GM21576 (cell line): ENCODE data around the gene TBC1D13.

Experiments
- ATAC-seq: cut with Tn5 transposase; IDR thresholded peaks from one replicate; pipeline ENCODE4 v1.9.1; 2021; ENCODE audit warnings: mild to moderate bottlenecking, moderate library complexity; ENCODE audit not compliant: unreplicated experiment

TBC1D13 gene

DNA sequence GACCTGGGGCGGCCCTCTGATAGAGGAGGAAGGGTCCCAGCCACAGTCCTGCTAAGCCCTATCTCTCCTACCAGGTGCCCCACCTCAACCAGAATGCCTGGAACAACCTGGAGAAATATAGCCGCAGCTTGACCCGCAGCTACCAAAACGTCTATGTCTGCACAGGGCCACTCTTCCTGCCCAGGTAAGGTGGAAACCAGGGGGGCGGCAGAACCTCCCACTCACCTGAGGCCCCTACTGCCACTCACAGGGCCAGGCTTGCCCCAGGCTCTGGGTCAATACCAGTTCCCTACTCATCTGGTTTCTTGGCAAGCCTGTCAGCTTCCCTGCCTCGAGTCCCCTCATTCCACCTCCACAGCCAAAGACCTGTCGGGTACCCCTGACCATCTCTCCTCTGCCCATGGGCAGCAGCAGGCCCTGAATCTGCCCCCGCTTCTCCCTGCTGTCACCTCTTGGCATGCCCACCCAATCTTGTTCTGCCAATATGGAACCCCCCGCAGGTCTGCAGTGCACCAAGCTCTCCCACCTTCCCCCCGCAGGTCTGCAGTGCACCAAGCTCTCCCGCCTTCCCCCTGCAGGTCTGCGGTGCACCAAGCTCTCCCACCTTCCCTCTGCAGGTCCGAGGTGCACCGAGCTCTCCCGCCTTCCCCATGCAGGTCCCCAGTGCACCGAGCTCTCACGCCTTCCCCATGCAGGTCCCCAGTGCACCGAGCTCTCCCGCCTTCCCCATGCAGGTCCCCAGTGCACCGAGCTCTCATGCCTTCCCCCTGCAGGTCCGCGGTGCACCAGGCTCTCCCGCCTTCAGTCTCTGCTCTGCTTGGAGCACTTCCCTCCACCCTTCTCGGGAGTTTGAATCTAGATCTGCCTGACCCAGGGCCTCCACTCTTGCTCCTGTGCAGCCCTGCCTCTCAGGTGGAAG is 33.9 kb downstream of the TBC1D13 start:
- ATAC-seq, result no peak

DNA sequence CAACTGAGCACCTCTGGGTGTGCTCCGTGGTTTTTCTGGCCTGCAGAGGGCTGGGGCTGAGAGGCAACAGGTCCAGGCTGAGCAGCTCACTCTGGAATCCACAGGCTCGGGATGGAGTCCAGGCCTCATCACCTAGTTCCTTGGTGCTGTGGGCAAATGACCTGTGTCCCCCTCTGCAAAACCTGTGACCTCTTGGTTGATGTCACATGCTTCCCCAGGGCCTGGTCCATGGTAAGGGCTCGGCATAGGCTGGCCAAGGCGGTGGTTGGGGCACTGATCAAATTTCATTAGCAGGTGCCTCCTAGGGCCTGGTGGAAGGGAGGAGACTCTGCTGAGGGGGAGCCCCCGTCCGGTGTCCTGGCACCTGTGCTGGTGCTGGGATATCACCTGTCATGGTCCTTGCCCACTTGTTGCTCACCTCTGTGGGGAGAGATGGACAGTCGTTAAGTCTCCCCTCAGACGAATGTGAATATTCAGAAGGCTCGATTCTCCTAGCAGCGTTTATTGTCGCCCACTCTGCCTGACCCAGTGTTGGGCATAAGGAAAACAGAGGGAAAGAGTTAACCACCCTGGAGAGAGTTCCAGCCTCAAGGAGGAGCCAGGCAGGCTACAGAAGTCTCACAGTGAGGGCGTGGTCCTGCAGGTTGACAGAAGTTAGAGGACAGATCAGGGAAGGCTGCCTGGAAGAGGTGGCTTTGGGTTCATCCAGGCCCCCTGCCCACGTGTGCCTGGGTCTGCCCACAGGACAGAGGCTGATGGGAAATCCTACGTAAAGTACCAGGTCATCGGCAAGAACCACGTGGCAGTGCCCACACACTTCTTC is 34.7 kb downstream of the TBC1D13 start:
- ATAC-seq, result no peak

DNA sequence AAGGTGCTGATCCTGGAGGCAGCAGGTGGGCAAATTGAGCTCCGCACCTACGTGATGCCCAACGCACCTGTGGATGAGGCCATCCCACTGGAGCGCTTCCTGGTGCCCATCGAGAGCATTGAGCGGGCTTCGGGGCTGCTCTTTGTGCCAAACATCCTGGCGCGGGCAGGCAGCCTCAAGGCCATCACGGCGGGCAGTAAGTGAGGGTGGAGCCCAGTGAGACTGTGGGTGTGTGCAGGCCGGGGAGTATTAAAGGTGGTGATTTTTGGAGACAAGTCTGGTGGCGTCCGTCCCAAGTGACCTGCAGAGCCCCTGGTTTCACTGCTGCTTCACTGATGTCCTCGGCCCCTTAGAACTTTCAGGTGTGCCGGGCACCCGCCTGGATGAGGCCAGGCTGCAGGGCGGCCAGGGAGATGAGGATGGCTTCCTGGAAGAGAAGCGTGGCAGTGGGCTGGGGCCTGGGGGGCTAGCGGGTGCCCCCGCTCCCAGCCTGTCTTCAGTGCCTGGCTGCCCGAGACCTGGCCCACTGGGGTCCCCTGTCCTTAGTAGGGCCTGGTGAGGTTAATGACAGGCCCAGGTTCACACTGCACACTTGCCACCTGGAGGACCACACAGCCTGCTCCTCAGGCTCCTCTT is 35.5 kb downstream of the TBC1D13 start:
- no peak for ATAC-seq

DNA sequence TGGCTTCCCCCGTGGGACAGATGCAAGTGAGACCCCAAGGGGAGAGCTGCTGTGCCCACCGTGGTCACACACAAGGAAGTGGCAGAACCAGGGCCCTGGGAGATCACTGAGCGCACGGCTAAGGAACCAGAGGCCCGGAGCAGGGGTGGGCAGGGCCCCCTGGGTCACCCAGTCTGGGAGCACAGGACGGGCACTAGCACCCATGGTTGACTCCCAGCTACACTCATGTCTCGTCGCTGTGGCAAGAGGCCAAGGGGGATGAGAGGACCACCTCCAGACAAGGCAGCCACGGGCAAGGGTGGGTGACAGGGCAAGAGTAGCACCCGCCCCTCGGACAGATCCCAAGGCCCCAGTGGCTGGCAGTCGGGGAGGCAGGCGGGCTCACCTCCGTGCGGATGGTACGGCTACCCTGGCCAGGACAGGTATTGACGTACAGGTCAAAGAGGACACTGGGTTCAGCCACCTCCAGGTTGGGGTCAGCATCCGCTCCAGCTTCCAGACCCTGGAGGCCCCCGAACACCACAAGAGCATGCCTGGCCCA is 36.4 kb downstream of the TBC1D13 start:
- ATAC-seq, result no peak

DNA sequence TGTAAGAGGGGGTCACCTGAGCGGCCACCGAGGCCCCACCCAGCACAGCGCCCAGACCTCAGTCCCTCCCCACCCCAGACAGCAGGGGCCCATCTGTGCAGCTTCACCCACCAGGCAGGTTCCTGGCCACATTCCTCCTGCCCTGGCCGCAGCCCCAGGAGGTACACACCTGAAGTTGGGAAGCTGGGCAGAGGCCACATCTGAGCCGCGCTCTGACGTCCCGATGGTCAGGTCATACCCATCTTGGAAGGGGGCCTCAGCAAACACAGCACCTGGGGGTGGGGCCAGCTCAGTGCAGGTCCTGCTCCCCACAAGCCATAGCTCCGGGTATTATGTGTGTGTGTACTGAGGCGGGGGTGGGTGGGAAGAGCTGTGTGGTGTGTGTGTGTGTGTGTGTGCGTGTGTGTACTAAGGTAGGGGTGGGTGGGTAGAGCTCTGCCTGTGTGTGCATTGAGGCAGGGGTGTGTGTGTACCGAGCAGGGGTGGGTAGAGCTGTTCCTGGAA is 36.9 kb downstream of the TBC1D13 start:
- no peak for ATAC-seq

DNA sequence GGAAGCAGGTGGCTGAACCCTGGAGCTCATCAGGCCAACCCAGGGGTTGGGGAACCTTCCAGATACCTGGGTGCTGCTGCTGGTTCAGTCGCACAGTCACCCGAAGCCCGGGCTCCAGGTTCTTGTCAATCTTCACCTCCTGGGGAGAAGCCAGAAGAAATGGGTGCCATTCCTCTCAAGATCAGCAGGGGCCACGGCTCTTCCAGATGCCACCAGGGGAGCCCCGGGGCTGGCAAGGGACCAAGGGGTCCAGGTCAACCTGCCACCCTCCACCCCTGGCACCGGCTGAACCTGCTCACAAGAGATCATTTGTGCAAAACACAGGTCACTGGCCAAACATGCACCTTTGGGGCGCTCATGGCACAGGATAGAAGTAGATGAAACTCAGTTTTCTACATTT is 37.9 kb downstream of the TBC1D13 start:
- no peak for ATAC-seq

DNA sequence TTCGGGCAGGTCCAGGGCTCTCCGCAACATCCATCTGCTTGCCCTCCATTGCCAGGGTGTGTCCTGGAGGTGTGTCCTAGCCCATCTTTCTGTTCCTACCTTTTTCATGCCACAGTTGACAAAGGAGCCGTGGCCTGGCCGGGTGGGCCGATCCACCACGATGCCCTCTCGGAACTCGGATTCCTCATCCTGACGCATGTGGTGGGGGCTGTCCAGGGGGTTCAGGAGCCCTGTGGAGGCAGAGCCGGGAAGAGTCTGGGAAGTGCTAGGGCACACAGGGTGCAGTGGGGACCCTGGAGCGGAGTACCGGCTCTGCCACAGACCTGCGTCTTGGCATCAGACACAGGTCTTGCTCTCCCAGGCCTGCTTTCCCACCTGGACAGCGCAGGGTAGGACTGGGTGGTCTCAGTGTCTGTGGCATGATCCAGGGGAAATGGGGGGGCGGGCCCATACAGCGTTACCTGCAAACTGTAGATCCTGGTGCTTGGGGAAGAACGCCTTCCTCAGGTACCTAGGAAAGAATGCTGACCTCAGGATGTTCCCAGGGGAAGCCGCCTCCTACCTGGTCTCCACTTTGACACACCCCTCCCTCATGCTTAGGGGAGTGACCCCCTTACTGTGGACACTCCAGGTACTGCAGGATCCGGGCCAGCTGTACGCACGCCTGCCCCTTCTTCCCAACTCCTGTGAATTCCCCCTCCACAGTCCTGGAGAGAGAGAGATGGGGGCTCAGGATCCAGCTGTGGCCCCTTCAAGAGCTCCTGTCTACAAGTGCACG is 39.1 kb downstream of the TBC1D13 start:
- no peak for ATAC-seq

DNA sequence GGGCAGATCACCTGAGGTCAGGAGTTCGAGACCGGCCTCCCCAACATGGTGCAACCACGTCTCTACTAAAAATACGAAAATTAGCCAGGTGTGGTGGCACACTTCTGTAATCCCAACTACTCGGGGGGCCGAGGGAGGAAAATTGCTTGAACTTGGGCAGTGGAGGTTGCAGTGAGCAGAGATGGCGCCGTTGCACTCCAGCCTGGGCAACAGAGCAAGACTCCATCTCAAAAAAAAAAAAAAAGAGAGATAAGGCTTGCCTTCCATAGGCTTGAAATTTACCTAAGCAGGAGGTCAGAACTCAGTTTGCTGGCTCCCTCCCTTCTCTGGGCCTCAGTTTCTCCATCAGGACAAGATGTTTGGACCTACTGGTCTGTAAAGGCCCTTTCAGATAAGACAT is 41.2 kb downstream of the TBC1D13 start:
- no peak for ATAC-seq

DNA sequence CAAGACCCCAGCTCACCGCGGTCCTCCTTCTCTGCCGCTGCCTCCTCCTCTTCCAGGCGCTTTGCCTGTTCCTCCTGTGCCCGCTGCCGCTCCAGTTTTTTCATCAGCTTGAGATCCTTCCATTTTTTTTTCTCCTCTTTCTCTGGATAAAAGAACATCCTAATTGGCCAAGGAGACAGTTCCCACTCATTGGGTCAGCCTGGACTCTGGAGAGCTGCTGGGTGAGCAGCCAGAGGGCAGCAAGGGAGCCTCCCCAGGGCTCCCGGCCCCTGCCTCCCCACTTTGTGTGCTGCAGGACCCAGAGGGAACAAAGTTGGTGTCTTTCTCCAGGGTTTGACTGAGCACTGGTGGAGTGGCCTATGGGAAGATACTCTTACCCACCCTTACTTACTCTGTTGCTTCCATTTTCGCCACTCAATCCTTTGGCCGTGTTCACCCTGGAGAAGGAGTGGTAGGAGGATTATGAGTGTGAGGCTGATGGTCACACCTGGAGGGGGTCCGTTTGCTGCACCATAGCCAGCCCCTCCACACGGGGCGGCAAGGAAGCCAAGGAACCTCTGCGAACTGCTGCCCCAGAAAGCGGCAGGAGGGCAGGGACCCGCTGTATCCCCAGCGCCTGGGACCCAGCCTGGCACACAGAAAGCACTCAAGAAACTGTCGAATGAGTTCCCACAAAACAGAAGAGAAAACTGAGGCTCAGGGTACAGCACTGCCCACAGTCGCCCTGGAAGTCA is 41.8 kb downstream of the TBC1D13 start:
- ATAC-seq, result no peak

DNA sequence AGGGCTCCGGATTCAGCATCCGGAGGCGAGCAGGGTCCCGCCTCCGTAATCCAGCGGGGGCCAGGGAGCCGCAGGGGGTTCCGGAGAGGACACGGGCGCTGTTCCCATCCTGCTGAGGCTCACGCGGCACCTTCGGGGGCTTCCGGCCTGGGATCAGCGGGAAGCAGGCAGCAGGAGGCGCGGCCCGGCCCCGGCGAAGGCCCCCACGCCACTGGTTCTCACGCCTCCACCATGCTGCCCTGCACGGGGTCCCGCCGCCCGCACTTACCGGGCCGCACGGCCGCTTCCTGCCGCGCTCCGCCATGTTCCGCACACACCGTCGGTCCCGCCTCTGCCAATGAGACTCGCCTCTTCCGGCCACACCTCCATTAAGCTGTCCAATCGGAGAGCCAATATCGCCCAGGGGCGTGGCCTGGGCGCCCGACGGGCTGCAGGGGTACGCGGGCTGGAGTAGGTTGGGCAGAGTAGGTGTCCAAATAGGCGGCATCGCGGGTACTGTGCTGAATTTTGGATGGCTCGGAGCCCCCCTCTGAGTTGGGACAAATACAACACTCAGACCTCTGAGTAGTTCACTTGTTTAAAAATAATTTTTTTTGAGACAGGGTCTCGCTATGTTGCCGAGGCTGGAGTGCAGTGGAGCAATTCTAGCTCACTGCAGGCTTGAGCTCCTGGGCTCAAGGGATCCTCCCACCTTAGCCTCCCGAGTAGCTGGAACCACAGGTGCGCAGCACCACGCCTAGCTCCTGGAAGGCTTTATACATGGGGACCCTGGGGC is 42.6 kb downstream of the TBC1D13 start, which contains the start of gene SPOUT1:
TSS of gene SPOUT1 (minus strand) at position 318 of the 775 bp plus-strand sequence. CDS start at position 304, 14 bp downstream.
- peak; percentile 96 for ATAC-seq

DNA sequence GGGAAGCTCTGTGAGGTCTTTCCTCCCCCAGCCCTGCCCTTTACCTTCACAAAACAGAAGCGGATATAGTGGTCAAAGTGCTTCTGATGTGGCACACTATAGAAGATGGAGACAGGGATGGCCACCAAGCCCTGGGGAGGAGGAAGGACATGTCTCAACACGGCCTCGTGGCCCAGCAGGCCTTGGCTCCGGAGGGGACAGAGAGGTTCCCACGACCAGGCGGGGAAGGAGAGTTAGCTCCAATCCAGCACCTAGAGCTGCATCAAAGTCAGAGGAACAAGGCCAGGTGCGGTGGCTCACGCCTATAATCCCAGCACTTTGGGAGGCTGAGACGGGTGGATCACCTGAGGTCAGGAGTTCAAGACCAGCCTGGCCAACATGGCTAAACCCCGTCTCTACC is 46.6 kb downstream of the TBC1D13 start:
- no peak for ATAC-seq

DNA sequence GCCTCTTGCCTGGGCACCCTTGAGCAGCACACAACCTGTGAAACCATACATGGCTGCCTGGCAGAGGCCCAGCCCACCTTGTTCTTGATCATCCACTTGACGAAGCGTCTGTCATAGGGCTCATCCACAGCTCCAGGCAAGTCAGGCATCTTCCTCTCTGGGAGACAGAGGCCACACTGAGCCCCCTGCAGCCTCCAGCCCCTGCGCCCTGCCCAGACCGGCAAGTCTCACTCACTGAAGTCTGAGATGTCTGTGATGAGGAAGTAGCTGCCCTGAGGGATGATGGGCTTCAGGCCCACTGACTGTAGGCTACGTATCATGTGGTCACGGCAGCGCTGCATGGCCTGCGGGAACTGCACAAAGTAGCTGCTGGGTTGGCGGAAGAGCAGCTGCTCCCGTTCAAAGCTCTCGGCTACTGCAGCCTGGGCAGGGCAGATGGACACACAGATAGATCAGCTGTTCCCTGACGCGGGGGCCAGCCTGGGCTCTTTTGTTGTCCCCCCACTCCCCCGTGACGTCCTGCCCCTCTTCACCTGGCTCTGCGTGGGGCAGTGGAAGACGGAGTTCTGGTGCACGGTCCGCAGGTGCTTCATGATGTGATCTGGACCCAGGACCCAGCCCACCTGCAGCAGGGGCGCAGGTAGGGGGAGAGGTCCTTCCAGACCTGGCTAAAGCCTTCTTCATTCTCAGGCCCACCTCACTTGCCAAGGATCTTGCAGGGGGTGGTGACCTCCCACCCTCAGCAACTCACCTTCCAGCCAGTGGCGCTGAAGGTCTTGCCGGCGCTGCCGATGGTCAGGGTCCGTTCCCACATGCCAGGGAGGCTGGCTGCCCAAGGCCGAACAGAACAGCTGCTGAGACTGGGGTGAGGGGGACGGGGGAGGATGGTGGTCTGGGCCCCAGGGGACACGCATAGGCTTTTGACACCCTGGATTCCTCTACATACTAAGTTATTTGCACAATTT is 48.5 kb downstream of the TBC1D13 start:
- ATAC-seq, result no peak

DNA sequence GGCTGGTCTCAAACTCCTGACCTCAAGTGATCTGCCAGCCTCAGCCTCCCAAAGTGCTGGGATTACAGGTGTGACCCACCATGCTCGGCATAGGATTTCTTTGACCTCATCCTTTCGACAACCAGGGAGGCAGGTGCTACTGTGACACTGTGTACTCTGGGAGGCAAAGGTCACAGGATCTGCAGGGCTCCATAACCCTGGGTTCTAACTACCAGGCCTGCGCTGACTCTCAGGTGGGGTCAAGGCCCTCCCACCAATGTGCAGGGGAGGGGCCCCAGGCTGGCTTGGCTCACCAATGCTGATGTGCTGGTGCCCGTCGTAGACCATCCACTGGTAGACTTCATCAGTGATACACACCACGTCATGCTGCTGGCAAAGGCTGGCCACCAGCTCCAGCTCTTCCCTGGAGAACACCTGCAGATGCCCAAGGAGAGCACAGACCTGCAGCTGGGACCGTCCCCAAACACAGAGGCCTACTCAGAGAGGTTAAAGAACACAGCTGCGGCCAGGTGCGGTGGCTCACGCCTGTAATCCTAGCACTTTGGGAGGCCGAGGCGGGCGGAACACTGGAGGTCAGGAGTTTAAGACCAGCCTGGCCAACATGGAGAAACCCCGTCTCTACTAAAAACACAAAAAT is 49.6 kb downstream of the TBC1D13 start:
- ATAC-seq, result no peak

DNA sequence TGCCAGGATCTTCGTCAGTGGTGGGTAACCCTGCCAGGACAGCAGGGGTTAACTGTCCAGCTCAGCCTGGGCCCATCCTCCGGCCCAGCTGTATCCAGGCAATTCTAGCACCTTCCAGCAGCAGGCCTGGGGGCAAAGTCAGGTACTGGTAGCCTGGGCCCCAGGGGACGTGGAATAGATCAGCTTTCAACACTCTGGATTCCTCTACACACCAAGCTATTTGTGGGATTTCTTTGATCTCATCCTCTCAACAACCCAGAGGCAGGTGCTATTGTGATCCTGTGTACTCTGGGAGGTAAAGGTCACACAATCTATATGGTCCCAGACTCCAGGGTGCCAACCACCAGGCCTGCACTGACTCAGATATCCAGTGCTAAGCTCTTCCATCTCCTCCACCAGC is 51.3 kb downstream of the TBC1D13 start:
- no peak for ATAC-seq

DNA sequence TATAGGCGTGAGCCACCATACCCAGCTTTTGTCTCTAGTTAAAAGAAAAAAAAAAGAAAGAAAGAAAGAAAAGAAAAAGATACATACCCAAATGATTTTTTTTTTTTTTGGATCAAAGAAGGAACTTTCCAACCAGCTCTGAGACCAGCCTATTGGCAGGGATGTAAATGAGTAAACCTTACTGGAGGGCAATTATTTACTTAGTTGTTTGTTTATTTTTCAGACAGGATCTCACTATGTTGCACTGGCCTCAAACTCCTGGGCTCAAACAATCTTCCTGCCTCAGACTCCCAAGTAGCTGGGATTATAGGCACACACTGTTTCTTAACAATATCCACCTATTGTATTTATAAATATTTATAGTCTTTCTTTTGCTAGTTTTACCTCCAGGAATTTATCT is 53.5 kb downstream of the TBC1D13 start:
- ATAC-seq, result no peak

DNA sequence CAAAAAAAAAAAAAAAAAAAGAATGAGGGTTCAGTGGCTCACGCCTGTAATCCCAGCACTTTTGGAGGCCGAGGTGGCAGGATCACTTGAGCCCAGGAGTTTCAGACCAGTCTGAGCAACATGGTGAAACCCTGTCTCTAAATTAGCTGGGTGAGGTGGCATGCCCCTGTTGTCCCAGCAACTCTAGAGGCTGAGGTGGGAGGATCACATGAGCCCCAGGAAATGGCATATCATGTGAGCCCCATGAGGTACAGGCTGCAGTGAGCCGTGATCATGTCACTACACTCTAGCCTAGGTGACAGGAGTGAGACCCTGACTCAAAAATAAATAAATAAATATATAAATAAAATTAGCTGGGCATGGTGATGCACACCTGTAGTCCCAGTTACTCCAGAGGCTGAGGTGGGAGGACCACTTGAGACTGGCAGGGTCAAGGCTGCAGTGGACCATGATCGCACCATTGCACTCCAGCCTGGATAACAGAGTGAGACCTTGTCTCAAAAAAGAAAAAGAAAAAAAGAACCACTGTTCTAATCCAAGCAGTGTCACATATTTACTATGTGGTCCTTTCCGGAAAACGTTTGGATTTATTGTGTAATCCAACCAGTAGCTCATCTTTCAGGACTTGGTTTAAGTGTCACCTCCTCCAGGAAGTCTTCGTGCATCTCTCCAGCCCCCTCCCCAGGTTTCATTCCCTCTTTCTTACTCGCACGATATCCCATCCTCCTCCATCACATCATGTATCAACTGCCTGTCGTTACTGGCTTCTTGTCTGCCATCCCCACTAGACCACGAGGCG is 54.8 kb downstream of the TBC1D13 start:
- no peak for ATAC-seq
